ENCODE data around the gene CAMTA1. TPM values are rescaled to one million over a fixed set of nuclear protein-coding genes. Genes with fewer than 3 reads are reported as not detected.

CAMTA1 gene
- total RNA-seq, 2 donors from 2014 or later, result 100 to 102 TPM

GRCh38 chr1:7589080-7589735, 804.0 kb downstream of the CAMTA1 start:
- H3K27me3 ChIP-seq (replicated peaks; ENCODE audit: insufficient read depth), result no peaks in the 10 kb centered on the region
- WGBS, result 83% methylated on average over 14 of the region's 14 CpGs
- no peaks in the 10 kb centered on the region for H3K9me3 ChIP-seq
- H3K27ac ChIP-seq, result no peak overlapping the region
- H3K4me3 ChIP-seq, result no peak overlapping the region
- no peak for TF ChIP-seq POLR2A (IDR thresholded peaks at IDR 0.05)
- TF ChIP-seq POLR2AphosphoS5 (IDR thresholded peaks at IDR 0.05), result no peak
- no peak for TF ChIP-seq CTCF (IDR thresholded peaks at IDR 0.05)
- no peaks in the 10 kb centered on the region for H3K4me1 ChIP-seq (replicated peaks)
- H3K36me3 ChIP-seq, result no peaks in the 10 kb centered on the region
- intact Hi-C loops (cut with DNase I), result no loop called here
- DNase-seq (ENCODE audit: low spot score), result no peak

GRCh38 chr1:7589774-7590425, 804.6 kb downstream of the CAMTA1 start:
- no peak for DNase-seq (ENCODE audit: low spot score)
- Histone ChIP-seq H3K4me3 (no peak overlapping the region), H3K9me3 (no peaks in the 10 kb centered on the region), H3K4me1 (replicated peaks) (no peaks in the 10 kb centered on the region), H3K27me3 (replicated peaks; ENCODE audit: insufficient read depth) (no peaks in the 10 kb centered on the region), H3K36me3 (no peaks in the 10 kb centered on the region), H3K27ac (no peak overlapping the region)
- TF ChIP-seq POLR2A (IDR thresholded peaks at IDR 0.05) (no peak), CTCF (IDR thresholded peaks at IDR 0.05) (no peak), POLR2AphosphoS5 (IDR thresholded peaks at IDR 0.05) (no peak)
- 78% methylated on average over 9 of the region's 10 CpGs for WGBS
- intact Hi-C loops (cut with DNase I), result no loop called here

GRCh38 chr1:7590426-7590790, 805.2 kb downstream of the CAMTA1 start:
- Histone ChIP-seq H3K9me3 (no peaks in the 10 kb centered on the region), H3K4me1 (replicated peaks) (no peaks in the 10 kb centered on the region), H3K27ac (no peak overlapping the region), H3K27me3 (replicated peaks; ENCODE audit: insufficient read depth) (no peaks in the 10 kb centered on the region), H3K36me3 (no peaks in the 10 kb centered on the region), H3K4me3 (no peak overlapping the region)
- 78% methylated on average over 4 of the region's 4 CpGs for WGBS
- TF ChIP-seq POLR2AphosphoS5 (IDR thresholded peaks at IDR 0.05) (no peak), POLR2A (IDR thresholded peaks at IDR 0.05) (no peak), CTCF (IDR thresholded peaks at IDR 0.05) (no peak)
- DNase-seq (ENCODE audit: low spot score), result no peak
- intact Hi-C loops (cut with DNase I), result no loop called here

- no peak for DNase-seq (ENCODE audit: low spot score)
- H3K4me3 ChIP-seq, result no peak overlapping the region
These were observed 806.3 kb downstream of the CAMTA1 start for GRCh38 chr1:7591565-7591964.

More at GRCh38 chr1:7591565-7591964, 806.3 kb downstream of the CAMTA1 start:
- no peaks in the 10 kb centered on the region for H3K27me3 ChIP-seq (replicated peaks; ENCODE audit: insufficient read depth)
- 79% methylated on average over 10 of the region's 10 CpGs for WGBS
- no peak overlapping the region for H3K27ac ChIP-seq
- H3K9me3 ChIP-seq, result no peaks in the 10 kb centered on the region
- intact Hi-C loops (cut with DNase I), result no loop called here
- H3K4me1 ChIP-seq (replicated peaks), result no peaks in the 10 kb centered on the region
- H3K36me3 ChIP-seq, result no peaks in the 10 kb centered on the region
- TF ChIP-seq POLR2A (IDR thresholded peaks at IDR 0.05) (no peak), CTCF (IDR thresholded peaks at IDR 0.05) (no peak), POLR2AphosphoS5 (IDR thresholded peaks at IDR 0.05) (no peak)

Measured in prostate gland (tissue), 2 donors.